ENCODE measurements around the gene ALDH3B1. TPM values are rescaled to one million over a fixed set of nuclear protein-coding genes. Genes with fewer than 3 reads are reported as not detected.

ALDH3B1 gene
- total and polyA plus RNA-seq, 2 experiments from 2014 or later, result 15.4 to 15.7 TPM

- 93% methylated on average over 9 of the region's 9 CpGs for WGBS (ENCODE audit: low lambda C conversion rate, missing lambda C conversion rate)
- no peak overlapping the region for H3K27ac ChIP-seq
Measured at GRCh38 chr11:68053117-68053516, 43.0 kb downstream of the ALDH3B1 start.

GRCh38 chr11:68053981-68054812 lies 44.1 kb downstream of the ALDH3B1 start:
- Histone ChIP-seq H3K4me1 (ENCODE audit: insufficient read depth) (no peaks in the 10 kb centered on the region), H3K9me2 (replicated peaks; ENCODE audit: insufficient read depth) (no peaks in the 10 kb centered on the region), H3K4me2 (no peak overlapping the region), H3K36me3 (replicated peaks; ENCODE audit: insufficient read depth, low read depth) (no peaks in the 10 kb centered on the region), H3K9me3 (ENCODE audit: low read depth) (no peaks in the 10 kb centered on the region), H2AFZ (no peak overlapping the region), H3K4me3 (no peak overlapping the region), H3K27ac (no peak overlapping the region), H3K27me3 (no peaks in the 10 kb centered on the region), H3K79me2 (no peaks in the 10 kb centered on the region), H4K20me1 (ENCODE audit: insufficient read depth, poor library complexity, severe bottlenecking) (no peaks in the 10 kb centered on the region)
- DNase-seq (ENCODE audit: low spot score), result no peak
- 93% methylated on average over 11 of the region's 11 CpGs for WGBS (ENCODE audit: low lambda C conversion rate, missing lambda C conversion rate)
- no peak for TF ChIP-seq EZH2phosphoT487 (IDR thresholded peaks at IDR 0.05; ENCODE audit: low read depth, severe bottlenecking, unreplicated experiment)
- TF ChIP-seq CTCF (IDR thresholded peaks at IDR 0.05; ENCODE audit: poor library complexity), result no peak
- TF ChIP-seq EZH2 (IDR thresholded peaks at IDR 0.05; ENCODE audit: borderline replicate concordance), result no peak

More at GRCh38 chr11:68053117-68053516, 43.0 kb downstream of the ALDH3B1 start:
- no peaks in the 10 kb centered on the region for H3K36me3 ChIP-seq (replicated peaks; ENCODE audit: insufficient read depth, low read depth)
- no peaks in the 10 kb centered on the region for H3K4me1 ChIP-seq (ENCODE audit: insufficient read depth)
- no peaks in the 10 kb centered on the region for H3K79me2 ChIP-seq
- no peaks in the 10 kb centered on the region for H4K20me1 ChIP-seq (ENCODE audit: insufficient read depth, poor library complexity, severe bottlenecking)
- no peaks in the 10 kb centered on the region for H3K9me3 ChIP-seq (ENCODE audit: low read depth)
- TF ChIP-seq CTCF (IDR thresholded peaks at IDR 0.05; ENCODE audit: poor library complexity), result no peak
- TF ChIP-seq EZH2phosphoT487 (IDR thresholded peaks at IDR 0.05; ENCODE audit: low read depth, severe bottlenecking, unreplicated experiment), result no peak
- TF ChIP-seq EZH2 (IDR thresholded peaks at IDR 0.05; ENCODE audit: borderline replicate concordance), result no peak
- no peak overlapping the region for H2AFZ ChIP-seq
- H3K9me2 ChIP-seq (replicated peaks; ENCODE audit: insufficient read depth), result no peaks in the 10 kb centered on the region
- no peak overlapping the region for H3K4me2 ChIP-seq
- no peak for DNase-seq (ENCODE audit: low spot score)
- H3K27me3 ChIP-seq, result no peaks in the 10 kb centered on the region
- no peak overlapping the region for H3K4me3 ChIP-seq

- Histone ChIP-seq H3K4me1 (ENCODE audit: insufficient read depth) (no peaks in the 10 kb centered on the region), H3K27ac (no peak overlapping the region), H4K20me1 (ENCODE audit: insufficient read depth, poor library complexity, severe bottlenecking) (no peaks in the 10 kb centered on the region), H3K9me2 (replicated peaks; ENCODE audit: insufficient read depth) (no peaks in the 10 kb centered on the region), H2AFZ (no peak overlapping the region), H3K4me2 (no peak overlapping the region), H3K36me3 (replicated peaks; ENCODE audit: insufficient read depth, low read depth) (no peaks in the 10 kb centered on the region), H3K27me3 (no peaks in the 10 kb centered on the region), H3K79me2 (no peaks in the 10 kb centered on the region), H3K4me3 (no peak overlapping the region), H3K9me3 (ENCODE audit: low read depth) (no peaks in the 10 kb centered on the region)
- DNase-seq (ENCODE audit: low spot score), result no peak
- WGBS (ENCODE audit: low lambda C conversion rate, missing lambda C conversion rate), result 97% methylated on average over 12 of the region's 12 CpGs
- TF ChIP-seq EZH2phosphoT487 (IDR thresholded peaks at IDR 0.05; ENCODE audit: low read depth, severe bottlenecking, unreplicated experiment) (no peak), EZH2 (IDR thresholded peaks at IDR 0.05; ENCODE audit: borderline replicate concordance) (no peak), CTCF (IDR thresholded peaks at IDR 0.05; ENCODE audit: poor library complexity) (no peak)
Measured at GRCh38 chr11:68056317-68057285, 46.5 kb downstream of the ALDH3B1 start.

Measured in hepatocyte (in vitro differentiated cells).